NCI-H2196 treated with DMSO at 0.1 percent for 48 hours (cell line): ENCODE data around the gene ARL3.
"Not testable (repeated sequence)": the region's sequence is repeated elsewhere in the genome, so short reads cannot be mapped to it uniquely, and the experiment has no call there.

Experiments
- DNase-seq: peaks from one replicate; lab custom pipeline; 2025; ENCODE audit not compliant: unreplicated experiment; lab: John Stamatoyannopoulos, UW

Gene ARL3

DNA sequence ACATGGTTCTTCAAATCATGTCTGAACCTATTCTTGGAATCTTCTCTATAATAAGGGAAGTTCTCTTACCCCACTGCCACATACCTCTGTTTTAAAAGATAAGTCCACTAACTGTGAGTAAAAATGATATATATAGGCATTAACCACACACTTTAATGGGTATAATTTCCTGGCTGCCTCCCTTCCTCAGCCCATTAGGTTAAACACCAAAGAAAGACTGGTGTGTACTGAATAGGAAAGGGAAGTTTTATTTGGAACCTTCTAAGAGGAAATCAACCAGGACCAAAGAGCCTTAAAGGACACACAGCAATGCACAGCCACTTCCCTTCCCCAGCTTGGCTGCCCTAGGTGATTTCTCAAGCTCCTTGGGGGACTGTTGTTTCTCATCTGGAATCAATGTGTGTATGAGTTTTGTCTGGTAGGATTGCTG, 24.5 kb upstream of the ARL3 start:
- no peak for DNase-seq

DNA sequence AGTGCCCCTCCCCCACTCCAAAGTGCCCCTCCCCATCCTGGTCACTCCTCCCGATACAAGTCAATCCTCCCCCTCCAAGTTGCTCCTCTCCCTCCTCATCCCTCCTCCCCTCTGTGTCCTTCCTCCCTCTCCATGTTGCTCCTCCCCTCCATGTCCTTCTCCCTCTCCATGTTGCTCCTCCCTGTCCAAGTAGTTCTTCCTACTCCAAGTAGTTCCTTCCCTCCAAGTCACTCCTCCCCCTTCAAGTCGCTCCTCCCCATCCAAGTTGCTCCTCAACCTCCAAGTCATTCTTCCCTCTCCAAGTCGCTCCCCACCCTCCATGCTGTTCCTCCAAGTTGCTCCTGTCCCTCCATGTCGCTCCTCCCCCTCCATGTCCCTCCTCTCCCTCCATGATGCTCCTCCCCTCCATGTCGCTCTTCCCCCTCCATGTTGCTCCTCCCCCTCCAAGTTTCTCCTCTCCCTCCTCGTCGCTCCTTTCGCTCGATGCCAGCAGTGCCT, 20.9 kb upstream of the ARL3 start:
- no peak for DNase-seq

DNA sequence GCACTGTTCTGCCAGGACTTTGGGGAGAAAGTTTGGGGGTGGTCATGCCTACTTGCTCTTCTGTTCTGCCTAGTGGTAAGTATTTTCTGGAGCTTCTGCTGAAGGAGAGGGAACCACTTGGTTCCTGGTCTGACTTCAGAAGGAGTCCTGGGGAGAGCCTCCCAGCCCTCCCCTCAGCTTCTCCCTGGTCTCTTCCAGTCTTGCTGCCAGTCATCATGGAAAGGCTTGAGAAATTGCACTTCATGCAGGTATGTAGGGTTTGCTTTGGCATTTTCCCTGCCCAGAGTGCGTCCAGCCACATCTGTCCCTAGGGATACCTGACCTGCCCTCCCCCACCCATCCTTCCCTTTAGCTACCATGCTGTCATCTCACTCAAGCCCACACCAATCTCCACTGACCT, 18.5 kb upstream of the ARL3 start:
- DNase-seq, result no peak

DNA sequence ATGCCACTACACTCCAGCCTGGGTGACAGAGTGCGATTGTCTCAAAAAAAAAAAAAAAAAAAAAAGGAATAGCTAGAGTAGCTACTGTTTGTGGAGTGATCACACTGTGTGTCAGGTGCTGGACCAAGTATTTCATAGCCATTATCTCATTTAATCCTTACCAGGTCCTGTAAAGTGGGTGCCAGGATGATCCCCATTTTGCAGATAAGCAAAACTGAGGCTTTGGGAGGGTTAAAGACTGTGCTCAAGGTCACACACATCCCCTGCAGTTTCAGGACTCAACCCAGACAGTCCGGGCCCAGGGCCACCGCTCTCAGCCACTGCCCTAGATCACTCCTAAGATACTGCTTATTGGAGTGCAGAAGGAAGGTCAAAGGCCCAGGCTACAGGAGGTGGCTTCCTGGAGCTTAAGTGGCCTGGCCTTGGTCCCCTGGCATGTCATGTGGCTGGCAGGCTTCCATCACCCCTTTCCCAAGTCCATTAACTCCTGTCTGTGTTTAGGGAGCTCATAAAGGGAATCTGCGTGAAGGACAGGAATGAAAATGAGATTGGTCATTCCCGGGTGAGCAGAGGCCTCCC, 17.1 kb upstream of the ARL3 start:
- DNase-seq, result no peak

DNA sequence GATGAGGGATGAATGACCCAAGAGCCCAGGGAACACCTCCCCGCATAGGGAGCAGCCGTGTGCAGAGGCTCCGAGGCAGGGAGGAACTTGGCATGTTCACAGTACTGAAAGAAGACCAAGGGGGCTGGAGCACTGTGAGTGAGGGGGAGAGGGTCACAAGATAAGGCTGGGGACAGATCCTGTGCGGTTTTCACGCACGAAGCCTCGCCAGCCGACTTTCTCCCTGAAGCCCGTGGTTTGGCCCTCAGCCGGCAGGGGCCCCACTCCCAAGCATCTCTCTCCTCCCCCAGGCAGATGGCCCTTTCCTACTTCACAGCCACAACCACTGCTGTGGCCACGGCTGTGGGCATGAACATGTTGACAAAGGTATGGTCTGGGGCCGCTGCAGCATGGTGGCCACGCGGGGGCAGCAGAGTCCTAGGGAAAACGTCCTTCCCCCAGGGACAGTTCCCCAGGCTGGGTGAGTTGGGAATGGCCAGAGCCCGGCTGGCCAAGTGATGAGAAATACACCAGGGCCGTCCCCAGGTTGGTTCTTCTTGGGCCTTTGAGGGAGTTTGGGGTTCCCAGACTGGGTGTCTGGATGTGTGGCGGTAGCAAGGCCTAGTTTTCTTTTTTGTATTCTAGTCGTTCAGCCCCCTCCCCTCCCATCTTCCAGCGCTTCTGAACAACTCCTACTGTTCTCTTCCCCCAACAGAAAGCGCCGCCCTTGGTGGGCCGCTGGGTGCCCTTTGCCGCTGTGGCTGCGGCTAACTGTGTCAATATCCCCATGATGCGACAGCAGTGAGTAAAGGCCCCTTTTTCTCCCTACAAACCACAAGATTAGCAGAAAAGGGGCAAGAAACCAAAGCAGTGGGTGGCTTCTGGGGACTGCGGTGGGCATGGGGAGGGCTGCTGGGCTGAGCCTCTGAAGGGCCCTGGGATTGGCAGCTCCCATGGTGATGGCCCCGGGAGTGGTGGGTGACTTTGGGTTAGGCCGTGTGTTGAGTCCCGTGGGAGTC, 15.1 kb upstream of the ARL3 start:
- peak; percentile 40 for DNase-seq

DNA sequence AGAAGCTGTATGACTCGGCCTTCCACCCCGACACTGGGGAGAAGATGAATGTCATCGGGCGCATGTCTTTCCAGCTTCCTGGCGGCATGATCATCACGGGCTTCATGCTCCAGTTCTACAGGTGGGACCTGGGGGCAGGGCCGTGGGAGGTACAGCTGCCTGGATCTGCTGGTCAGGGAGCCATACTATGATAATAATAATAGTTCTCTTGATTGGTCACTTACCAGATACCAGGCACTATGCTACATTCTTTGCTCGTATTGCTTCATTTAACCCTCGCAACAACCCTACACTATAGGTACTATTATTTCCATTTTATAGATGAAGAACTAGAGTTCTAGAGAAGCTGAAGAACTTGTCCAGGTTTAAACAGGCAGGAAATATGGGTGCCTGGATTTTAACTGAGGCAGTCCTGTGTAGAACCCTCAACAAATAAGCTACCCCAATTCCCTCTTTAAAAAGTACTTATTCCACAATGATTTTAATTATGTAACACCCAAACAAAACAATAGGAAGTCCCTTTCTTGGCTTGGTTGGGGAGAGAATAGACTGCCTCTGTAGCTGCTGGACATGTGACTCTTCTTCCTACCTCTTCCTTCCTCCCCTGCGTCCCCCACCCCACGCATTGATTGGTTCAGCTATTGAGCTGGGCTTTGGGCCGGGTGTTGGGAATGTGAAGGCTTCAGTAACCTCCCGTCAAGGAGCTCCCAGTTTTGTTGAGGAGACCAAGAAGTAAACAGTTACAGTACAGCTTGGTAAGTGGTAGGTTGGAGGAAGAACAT, 13.0 kb upstream of the ARL3 start:
- no peak for DNase-seq

DNA sequence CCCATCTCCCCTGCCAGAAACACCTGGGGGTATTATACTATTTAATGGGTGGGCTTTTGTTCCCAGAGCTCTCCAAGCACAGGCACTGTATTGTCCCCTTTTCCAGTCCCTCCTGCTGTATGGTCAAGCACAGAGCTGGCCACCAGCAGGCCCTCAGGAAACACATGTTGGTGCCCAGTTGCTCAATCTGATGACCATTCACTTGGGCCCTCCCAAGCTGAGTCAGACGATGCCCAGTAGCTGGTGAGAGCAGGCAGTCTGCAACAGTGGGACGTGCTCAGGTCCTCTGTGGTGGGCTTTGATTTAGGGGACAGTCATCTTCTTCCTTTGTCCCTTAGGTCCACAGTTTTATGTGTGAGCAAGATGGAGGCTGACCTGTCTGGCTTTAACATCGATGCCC, 12.1 kb upstream of the ARL3 start:
- no peak for DNase-seq

DNA sequence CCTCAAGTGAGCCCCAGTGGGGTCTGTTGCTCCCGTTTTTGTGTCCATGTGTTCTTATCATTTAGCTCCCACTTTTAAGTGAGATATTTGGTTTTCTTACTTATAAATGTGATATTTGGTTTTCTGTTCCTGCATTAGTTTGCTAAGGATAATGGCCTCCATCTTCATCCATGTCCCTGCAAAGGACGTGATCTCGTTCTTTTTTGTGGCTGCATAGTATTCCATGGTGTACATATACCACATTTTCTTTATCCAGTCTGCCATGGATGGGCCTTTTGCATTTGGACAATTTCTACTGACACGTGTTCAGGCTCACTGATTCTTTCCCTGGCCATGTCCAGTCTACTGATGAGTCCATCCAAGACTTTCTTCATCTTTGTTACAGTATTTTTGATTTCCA, 9.8 kb upstream of the ARL3 start:
- no peak for DNase-seq

DNA sequence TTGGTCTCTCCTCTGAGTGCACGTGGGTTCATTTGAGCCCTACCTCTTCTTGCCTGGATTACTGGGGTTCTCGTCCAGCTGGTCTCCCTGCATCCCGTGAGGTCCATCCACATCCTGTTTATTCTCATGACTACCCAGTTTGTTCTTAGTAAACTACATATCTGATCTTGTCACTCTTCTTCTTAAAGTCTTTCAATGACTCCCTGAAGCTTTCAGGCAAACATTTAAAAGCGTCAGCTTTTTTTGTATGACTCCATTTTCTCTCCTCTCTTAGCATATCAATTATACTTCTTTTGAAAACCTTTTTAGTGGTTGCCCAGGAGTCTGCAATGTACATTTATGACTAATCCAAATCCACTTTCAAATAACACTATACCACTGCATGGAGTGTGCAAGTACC, 7.8 kb upstream of the ARL3 start:
- no peak for DNase-seq

DNA sequence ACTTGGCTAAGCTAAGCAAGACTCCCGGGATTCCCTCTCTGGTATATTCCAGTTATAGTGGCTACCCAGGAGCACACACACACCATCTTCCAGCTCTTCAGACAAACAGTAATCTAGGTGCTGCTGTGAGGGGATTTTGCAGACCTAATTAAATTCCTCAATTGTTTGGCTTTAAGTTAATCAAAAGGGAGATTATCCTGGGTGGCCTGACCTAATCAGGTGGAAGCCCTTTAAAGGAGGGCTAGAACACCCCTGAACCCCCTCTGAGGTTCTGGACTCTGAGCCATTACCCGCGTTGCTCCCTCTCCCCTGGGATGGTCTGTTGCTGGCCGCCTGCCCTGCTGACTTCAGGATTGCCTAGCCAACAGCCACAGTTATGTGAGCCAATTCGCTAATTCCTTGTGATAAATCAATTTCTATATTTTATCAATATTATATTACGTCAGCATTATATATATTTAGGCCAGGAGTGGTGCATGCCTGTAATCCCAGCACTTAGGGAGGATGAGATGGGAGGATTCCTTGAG, 6.6 kb upstream of the ARL3 start:
- DNase-seq, result no peak

DNA sequence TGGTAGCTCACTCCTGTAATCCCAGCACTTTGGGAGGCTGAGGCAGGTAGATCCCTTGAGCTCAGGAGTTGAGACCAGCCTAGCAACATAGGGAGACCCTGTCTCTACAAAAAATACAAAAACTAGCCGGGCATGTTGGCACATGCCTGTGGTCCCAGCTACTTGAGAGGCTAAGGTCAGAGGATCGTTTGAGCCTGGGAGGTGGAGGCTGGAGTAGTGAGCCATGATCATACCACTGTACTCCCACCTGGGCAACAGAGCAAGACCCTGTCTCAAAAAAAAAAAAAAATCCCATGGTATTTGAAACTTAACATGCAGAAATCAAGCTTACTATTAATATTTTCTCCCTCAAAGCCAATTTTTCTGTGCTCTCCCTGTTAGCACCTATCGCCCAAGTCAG, 6.1 kb upstream of the ARL3 start:
- no peak for DNase-seq

DNA sequence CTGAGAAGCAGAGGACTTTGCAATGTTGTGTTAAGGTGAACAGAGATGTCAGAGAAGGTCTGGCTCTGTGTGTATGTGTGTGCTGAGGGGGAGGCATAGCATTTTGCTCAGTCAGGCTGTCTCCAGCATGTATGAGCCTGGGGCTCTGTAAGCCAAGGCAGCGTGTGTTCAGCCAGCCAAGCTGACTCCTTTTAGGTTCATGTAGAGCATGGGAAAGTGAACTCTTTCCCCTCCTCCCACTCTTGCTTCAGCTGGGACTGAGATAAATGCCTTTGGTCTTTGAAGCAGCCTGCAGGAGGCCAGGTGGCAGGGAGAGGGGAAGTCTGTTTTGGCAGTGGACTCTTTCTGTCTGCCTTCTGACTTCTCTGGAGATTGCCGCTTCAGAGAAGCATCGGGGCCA, 4.0 kb upstream of the ARL3 start:
- DNase-seq, result no peak

DNA sequence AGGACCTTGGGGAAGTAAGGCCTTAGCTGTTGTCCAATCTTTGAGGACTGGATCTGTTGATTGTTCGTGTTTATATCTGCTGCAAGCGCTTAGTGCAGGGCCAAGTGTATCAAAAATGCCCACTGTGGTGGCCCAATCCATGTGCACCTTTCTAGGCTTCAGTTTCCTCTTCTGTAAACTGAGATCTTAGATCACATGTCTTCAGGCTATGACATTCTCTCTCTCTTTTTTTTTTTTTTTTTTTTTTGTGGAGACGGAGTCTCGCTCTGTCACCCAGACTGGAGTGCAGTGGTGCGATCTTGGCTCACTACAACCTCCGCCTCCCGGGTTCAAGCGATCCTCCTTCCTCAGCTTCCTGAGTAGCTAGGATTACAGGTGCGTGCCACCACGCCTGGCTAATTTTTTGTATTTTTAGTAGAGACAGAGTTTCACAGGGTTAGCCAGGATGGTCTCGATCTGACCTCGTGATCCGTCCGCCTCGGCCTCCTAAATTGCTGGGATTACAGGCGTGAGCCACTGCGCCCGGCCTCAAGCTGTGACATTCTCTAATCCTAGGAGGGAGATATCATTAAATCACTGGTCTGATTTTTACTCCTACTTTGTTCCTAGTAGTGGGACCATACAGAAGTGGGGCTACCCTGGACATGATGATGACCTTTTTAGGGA, 2.8 kb upstream of the ARL3 start:
- not testable (repeated sequence) for DNase-seq

DNA sequence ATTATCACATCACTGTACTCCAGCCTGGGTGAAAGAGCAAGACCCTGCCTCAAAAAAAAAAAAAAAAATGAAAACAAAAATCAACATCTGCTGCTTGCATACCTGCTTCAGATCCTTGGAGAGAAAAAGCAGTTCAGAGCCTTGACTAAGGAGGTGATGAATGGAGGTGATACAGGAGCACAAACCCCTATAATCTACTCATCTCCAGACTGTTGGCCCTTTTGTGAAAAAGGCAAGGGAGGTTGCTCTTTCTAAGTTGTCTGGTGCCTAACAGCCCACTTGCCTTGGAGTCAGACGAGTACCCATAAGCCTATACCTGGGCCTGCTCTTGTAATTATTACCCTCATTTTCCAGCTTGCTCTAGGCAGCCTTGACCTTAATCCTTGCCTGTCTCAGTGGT, 1.7 kb upstream of the ARL3 start:
- no peak for DNase-seq

DNA sequence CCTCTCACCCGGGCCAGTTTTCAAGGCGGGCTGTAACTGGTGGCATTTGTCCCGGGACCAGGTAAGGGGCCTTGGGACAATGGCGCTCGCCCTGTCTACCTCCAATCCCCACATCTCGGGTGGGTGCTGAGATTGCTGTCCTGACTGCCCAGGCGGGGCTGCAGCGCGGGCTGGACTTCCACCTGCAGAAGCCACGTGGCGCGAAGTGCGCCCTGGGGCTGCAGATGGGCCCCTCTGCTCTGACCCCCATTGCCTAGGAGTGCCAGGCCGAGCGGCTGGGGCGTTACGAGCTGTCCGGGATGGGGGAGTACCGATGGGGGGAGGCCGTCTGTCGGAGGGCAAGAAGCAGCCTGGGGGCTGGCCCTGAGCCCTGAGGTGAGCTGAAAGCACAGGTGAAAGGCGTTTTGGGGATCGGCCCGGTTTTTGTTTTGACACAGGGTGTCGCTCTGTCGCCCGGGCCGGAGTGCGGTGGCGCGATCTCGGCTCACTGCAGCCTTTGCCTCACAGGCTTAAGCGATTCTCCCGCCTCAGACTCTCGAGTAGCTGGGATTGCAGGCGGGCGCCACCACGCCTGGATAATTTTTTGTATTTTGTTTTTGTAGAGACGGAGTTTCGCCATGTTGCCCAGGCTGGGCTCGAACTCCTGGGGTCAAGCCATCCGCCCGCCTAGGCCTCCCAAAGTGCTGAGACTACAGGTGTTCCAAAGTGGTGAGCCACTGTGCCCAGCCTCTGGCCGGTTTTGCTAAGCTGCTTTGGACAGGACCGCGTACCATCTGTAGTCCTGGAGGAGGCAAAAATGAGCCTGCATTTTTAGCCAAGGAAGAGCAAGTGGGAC, 641 bp upstream of the ARL3 start, which contains the start of gene SFXN2:
Gene SFXN2 (plus strand): TSS at position 16 of the 835 bp plus-strand sequence. CDS start 12,001 bp downstream, outside the sequence.
- DNase-seq, result no peak

DNA sequence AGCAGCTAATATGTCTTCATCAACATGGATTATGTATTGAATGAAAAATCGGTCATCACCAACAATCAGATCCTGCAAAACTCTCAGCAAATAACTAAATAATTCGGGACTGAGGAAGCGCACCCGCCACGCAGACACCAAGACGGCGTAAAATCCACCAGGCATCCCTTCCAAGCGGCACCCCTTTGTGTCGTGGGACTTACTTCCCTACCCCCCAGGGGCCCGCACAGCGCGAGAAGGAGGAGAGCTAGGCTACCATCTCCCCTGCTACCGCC, 721 bp downstream of the ARL3 start:
- no peak for DNase-seq

DNA sequence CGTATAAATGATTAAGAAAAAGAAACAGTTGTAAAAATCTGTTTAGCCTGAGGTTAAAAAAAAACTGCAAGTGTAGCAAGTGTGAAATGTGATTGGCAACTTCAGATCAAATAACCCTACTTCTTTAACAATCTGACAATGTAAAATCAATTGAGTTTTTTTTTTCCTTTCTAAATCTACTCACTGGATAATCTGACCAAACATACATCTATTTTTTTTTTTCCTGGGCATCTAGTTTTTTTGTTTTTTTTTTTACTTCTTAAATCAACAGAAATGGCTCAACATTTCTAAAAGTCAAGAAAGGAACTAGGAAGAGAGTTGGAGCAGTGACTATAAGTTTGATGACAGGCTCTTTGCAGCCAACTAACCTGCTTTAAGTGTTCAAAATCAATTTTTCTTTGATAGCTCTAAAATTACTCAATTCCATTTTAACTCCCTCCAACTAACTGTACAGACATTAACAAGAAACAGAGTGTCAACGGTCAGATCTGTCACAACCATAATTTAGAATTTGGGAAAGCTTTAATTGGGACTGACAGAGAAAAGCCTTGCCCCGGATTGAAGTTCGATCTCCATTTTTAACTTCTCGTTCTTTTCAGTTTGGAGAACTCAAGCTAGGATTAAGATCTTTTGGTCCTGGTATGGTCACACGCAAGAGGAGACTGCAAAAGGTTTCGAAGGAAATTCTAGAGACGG, 1.2 kb downstream of the ARL3 start:
- no peak for DNase-seq

DNA sequence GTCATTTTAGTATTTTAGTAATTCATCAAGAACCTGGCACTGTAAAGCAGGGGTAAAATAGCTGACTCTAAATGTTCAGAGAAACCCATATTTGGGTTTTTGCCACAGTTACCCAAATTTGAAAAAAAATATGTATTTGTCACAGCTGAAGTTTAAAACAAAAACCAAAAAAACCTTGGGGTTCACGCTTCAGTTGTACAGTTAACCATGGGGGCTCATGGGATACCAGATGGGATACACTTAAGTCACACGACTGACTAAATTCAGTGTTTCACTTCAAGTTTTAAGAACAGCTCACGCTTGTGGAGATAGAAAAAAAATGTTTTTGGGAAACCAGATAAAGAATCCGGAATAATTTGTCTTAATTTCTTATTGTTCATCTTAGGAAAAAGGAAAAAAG, 2.1 kb downstream of the ARL3 start:
- DNase-seq, result no peak

DNA sequence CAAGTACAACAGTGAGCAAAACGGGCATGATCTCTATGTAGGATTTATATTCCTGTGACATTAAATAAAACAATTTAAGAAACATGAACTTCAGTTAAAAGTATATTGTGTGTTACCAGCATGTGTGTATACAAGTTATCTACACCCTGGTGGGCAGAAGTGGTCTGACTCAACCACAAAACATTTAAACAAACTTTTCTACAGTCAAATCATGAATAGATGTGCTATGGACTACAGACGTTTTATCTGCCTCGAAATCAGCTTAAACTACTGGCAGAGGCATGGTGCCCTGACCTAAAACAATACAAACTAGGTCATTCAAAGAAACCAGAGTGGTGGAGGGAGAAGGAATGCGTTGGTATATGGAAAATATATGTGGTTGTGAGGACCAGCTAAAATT, 3.6 kb downstream of the ARL3 start:
- DNase-seq, result no peak
